GM23248 (cell line): ENCODE results near the gene VN1R5. TPM values are rescaled to one million over a fixed set of nuclear protein-coding genes. Genes with fewer than 3 reads are reported as not detected.

Experiments used
- DNase-seq: peaks from one replicate; pipeline ENCODE4 v3.0.0-alpha.2; 2015
- H2AFZ ChIP-seq: fragments of 200-600 bp; sonication (generic); 2 replicates; pipeline ENCODE4 v1.6.1; 2016; ENCODE audit warnings: antibody characterized with exemption
- H3F3A ChIP-seq: fragments of 200-600 bp; sonication (generic); 2 replicates; pipeline ENCODE4 v1.6.1; 2016; ENCODE audit warnings: mild to moderate bottlenecking, antibody characterized with exemption, mixed run types; ENCODE audit not compliant: insufficient read depth
- H3K27ac ChIP-seq: fragments of 200-600 bp; sonication (generic); 2 replicates; pipeline ENCODE4 v1.5.1; 2016; ENCODE audit warnings: mild to moderate bottlenecking
- H3K27me3 ChIP-seq: fragments of 200-600 bp; sonication (generic); replicated peaks from 2 replicates; pipeline ENCODE4 v1.6.1; 2016; ENCODE audit warnings: mild to moderate bottlenecking; ENCODE audit not compliant: insufficient read depth
- H3K36me3 ChIP-seq: fragments of 200-600 bp; sonication (generic); 2 replicates; pipeline ENCODE4 v1.6.1; 2016; ENCODE audit warnings: low read depth, mild to moderate bottlenecking
- H3K4me1 ChIP-seq: fragments of 200-600 bp; sonication (generic); 2 replicates; pipeline ENCODE4 v1.6.1; 2016; ENCODE audit warnings: mild to moderate bottlenecking; ENCODE audit not compliant: insufficient read depth
- H3K4me2 ChIP-seq: fragments of 200-600 bp; sonication (generic); one replicate; pipeline ENCODE4 v1.6.1; 2016; ENCODE audit warnings: mild to moderate bottlenecking; ENCODE audit not compliant: unreplicated experiment
- H3K4me3 ChIP-seq: fragments of 200-600 bp; sonication (generic); 2 replicates; pipeline ENCODE4 v1.5.1; 2016; ENCODE audit warnings: mild to moderate bottlenecking
- H3K79me2 ChIP-seq: fragments of 200-600 bp; sonication (generic); 2 replicates; pipeline ENCODE4 v1.6.1; 2016; ENCODE audit warnings: mild to moderate bottlenecking; ENCODE audit not compliant: insufficient read depth
- H3K9ac ChIP-seq: fragments of 200-600 bp; sonication (generic); 2 replicates; pipeline ENCODE4 v1.6.1; 2016; ENCODE audit warnings: mild to moderate bottlenecking
- H3K9me2 ChIP-seq: fragments of 200-600 bp; sonication (generic); 2 replicates; pipeline ENCODE4 v1.6.1; 2016; ENCODE audit warnings: mixed run types, mild to moderate bottlenecking, moderate library complexity; ENCODE audit not compliant: insufficient read depth
- H3K9me3 ChIP-seq: fragments of 200-600 bp; sonication (generic); one replicate; pipeline ENCODE4 v1.6.1; 2017; ENCODE audit warnings: low read depth
- H4K20me1 ChIP-seq: fragments of 200-600 bp; sonication (generic); 2 replicates; pipeline ENCODE4 v1.6.0; 2016; ENCODE audit not compliant: insufficient read depth
- EZH2 ChIP-seq: fragments of 200-600 bp; sonication (generic); IDR thresholded peaks from 2 replicates; pipeline ENCODE4 v1.6.1; 2018; ENCODE audit warnings: antibody characterized with exemption, mild to moderate bottlenecking; ENCODE audit not compliant: insufficient read depth, poor library complexity, severe bottlenecking
- EZH2phosphoT487 ChIP-seq: fragments of 200-600 bp; sonication (generic); IDR thresholded peaks from 2 replicates; pipeline ENCODE4 v1.6.1; 2018; ENCODE audit warnings: antibody characterized with exemption, moderate library complexity, mild to moderate bottlenecking, low read depth; ENCODE audit not compliant: insufficient read depth
- WGBS, 2 experiments: methylation state at CpG; one replicate each; pipeline ENCODE4 v1.1.6; 2015 to 2017; ENCODE audit warnings: low lambda C conversion rate in 2 of 2, low coverage in 1 of 2; ENCODE audit errors: missing lambda C conversion rate in 2 of 2; 5-methylcytosine and 5-hydroxymethylcytosine counted together
- in situ Hi-C: fragments of 300-500 bp; cut with MboI; formaldehyde crosslinking; loops from 2 replicates; pipeline ENCODE4 v1.15.0; 2020
- polyA plus RNA-seq: library from polyadenylated mRNA; unstranded; fragments of >200 nt; fragmentation: Nextera tagmentation; extraction: Ambion mirVana; gene quantifications from 2 replicates; pipeline ENCODE4 v1.2.1, GENCODE V29; 2016
- total RNA-seq: library from RNA; depleted of rRNA; stranded (reverse); fragments of >200 nt; shearing (Covaris generic); gene quantifications from 2 replicates; pipeline ENCODE4 v1.2.3, GENCODE V29; 2014

Gene VN1R5
- total and polyA plus RNA-seq, 2 experiments from 2014 or later, result not detected

DNA sequence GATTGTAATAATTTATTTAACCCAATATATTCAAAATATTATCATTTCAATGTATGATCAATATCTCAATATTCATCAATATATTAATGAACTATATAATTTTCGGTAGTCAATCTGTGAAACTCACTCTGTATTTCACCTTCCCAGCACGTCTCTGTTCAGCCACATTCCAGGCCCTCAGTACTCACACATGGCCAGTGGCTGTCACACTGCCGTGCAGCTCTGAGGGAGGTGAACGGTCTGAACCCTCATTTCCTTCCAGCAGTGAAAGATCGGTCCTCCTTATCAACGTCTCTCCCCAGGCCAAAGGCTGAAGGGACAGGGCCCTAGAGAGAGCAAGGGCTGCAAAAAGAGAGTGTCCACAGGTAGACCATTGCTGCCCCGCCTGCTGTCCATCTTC, 44.5 kb upstream of the VN1R5 start:
- Histone ChIP-seq H3K4me3 (no peak overlapping the region), H3K9me2 (no peaks in the 10 kb centered on the region), H3F3A (no peaks in the 10 kb centered on the region), H3K79me2 (peaks cover 40% of the 10 kb centered on the region), H3K4me1 (peaks cover 10% of the 10 kb centered on the region; the same call in 1 of the 2 replicates), H4K20me1 (no peaks in the 10 kb centered on the region), H2AFZ (peak overlapping the region; percentile 80; the same call in 1 of the 2 replicates), H3K36me3 (no peaks in the 10 kb centered on the region), H3K4me2 (peak overlapping the region; percentile 62), H3K9me3 (no peaks in the 10 kb centered on the region), H3K27me3 (no peaks in the 10 kb centered on the region), H3K9ac (no peak overlapping the region), H3K27ac (no peak overlapping the region)
- TF ChIP-seq EZH2 (no peak), EZH2phosphoT487 (no peak)
- in situ Hi-C loops, result no loop called here
- 21 to 27% methylated on average over 7 of the region's 7 CpGs for WGBS, 2 experiments
- DNase-seq, result no peak

DNA sequence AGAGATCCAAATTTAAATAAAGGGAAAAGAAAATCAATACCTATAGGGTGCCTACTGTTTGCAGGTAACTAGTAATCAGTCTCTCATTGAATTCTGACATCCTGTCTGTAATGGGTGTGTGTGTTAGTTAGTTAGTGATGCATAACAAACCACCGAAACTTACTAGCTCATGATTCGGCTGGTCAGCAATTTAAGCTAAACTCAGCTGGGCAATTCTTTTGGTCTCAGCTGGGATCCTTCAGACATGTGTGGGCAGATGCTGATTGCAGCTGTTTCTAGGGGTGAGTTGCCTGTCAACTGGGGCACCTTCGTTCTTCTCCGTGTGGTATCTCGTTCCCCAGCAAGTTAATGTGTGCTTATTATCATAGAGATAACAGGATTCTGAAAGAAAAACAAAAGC, 43.9 kb upstream of the VN1R5 start:
- no peak for DNase-seq
- H4K20me1 ChIP-seq, result no peaks in the 10 kb centered on the region

DNA sequence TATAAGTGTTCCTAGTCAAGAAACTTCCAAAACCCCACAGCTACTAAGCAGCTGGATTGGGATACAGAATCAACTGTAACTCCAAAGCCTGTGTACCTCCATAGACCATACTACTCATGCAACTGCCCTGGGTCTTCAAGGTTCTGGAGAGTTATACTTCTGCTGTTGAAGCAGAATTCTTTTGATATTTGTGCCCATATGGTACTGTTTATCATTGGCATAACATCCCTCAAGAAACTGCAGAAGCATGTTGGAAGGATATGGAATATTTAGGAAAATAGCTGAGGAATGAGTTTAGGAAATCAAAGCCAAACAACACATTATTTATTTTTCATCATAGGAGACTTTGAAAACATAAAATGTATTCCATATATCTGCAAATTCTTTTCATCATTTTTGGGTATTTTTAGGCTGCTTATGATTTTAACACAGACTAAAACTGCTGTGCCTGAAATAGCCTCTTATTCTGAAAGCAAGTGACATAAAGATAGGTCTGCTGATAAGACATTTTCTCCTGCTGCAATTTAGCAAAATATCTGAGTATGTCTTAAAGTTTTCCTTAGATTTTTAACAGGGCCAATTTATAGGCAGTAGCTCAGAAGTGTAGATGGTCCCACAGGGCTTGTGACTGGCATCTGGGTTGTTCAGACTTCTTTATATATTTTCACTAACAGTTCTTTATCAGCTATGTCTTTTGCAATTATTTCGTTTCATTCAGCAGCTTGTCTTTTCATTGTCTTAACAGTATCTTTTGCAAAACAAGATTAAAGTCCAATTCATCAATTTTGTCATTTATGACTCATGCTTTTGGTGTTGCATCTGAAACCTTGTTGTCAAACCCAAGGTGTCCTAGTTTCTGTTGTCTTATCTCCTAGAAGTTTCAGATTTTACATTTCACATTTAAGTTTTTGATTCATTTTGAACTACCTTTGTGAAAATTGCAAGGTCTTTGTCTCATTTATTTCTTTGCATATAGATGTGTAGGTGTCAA, 43.0 kb upstream of the VN1R5 start:
- no peaks in the 10 kb centered on the region for H4K20me1 ChIP-seq
- H3K27ac ChIP-seq, result no peak overlapping the region
- in situ Hi-C loops, result no loop called here
- H3K9me2 ChIP-seq, result no peaks in the 10 kb centered on the region
- H3K4me2 ChIP-seq, result no peak overlapping the region
- peaks cover 10% of the 10 kb centered on the region; the same call in 1 of the 2 replicates for H3K4me1 ChIP-seq
- H3F3A ChIP-seq, result no peaks in the 10 kb centered on the region
- WGBS, 2 experiments, result 18 to 19% methylated on average over 1 of the region's 1 CpG
- H3K4me3 ChIP-seq, result no peak overlapping the region
- no peak overlapping the region for H3K9ac ChIP-seq
- no peaks in the 10 kb centered on the region for H3K27me3 ChIP-seq
- H3K36me3 ChIP-seq, result no peaks in the 10 kb centered on the region
- peaks cover 24% of the 10 kb centered on the region for H3K79me2 ChIP-seq
- no peak overlapping the region for H2AFZ ChIP-seq
- TF ChIP-seq EZH2phosphoT487, result no peak
- TF ChIP-seq EZH2, result no peak
- H3K9me3 ChIP-seq, result no peaks in the 10 kb centered on the region
- no peak for DNase-seq

More for the DNA sequence above, 43.9 kb upstream of the VN1R5 start:
- Histone ChIP-seq H3K79me2 (peaks cover 33% of the 10 kb centered on the region), H3K4me2 (no peak overlapping the region), H3K27ac (no peak overlapping the region), H3K9ac (no peak overlapping the region), H3K36me3 (no peaks in the 10 kb centered on the region), H3K9me3 (no peaks in the 10 kb centered on the region), H2AFZ (0 out of 2 replicates have a peak overlapping the region, but pooled peaks have one; percentile 12), H3F3A (no peaks in the 10 kb centered on the region), H3K4me1 (peaks cover 10% of the 10 kb centered on the region; the same call in 1 of the 2 replicates), H3K9me2 (no peaks in the 10 kb centered on the region), H3K4me3 (no peak overlapping the region), H3K27me3 (no peaks in the 10 kb centered on the region)
- in situ Hi-C loops, result no loop called here
- WGBS, 2 experiments, result 49 to 56% methylated on average over 5 of the region's 5 CpGs
- no peak for TF ChIP-seq EZH2
- no peak for TF ChIP-seq EZH2phosphoT487

DNA sequence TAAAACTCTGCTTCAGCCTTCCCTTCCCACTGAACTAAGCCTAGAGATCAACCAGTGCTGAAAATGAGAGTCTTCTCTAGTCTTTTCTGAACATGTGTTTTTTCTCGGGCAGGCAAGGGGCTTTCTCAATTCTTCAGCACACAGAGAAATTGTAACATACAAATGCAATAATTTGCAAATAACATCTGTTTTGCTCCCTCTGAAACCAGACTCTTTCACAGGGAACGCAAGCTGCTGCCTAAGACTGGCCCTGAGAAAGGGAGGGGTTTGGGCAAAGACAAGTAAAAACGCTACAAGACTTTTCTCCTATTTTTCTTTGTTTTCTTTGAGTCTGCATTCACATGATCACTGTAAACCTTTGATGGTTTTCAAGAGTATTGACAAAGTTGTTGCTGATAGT, 39.6 kb upstream of the VN1R5 start:
- in situ Hi-C loops, result no loop called here
- DNase-seq, result no peak
- no peaks in the 10 kb centered on the region for H3K9me3 ChIP-seq
- H3K36me3 ChIP-seq, result no peaks in the 10 kb centered on the region
- no peak overlapping the region for H3K4me3 ChIP-seq
- no peak overlapping the region for H2AFZ ChIP-seq
- TF ChIP-seq EZH2phosphoT487, result no peak
- TF ChIP-seq EZH2, result no peak
- no peaks in the 10 kb centered on the region for H3K27me3 ChIP-seq
- H3K9ac ChIP-seq, result no peak overlapping the region
- no peak overlapping the region for H3K4me2 ChIP-seq
- no peaks in the 10 kb centered on the region for H3K4me1 ChIP-seq
- H3K9me2 ChIP-seq, result no peaks in the 10 kb centered on the region
- 2% methylated on average over 3 of the region's 3 CpGs for WGBS, 2 experiments
- H4K20me1 ChIP-seq, result no peaks in the 10 kb centered on the region
- H3K79me2 ChIP-seq, result no peaks in the 10 kb centered on the region
- H3F3A ChIP-seq, result no peaks in the 10 kb centered on the region
- no peak overlapping the region for H3K27ac ChIP-seq
